Gastroesophageal sphincter (tissue), 3 donors: ENCODE data around the gene VPS25.

Experiments used
- EP300 ChIP-seq: sonication (generic); formaldehyde crosslinking; IDR thresholded peaks from one replicate; pipeline ENCODE4 v1.6.1; 2017; ENCODE audit warnings: antibody characterized with exemption, mild to moderate bottlenecking
- POLR2A ChIP-seq, 2 donors: fragments of 450-650 bp; IDR thresholded peaks; one replicate each; pipeline ENCODE4 v1.6.1; 2017; ENCODE audit warnings: antibody characterized with exemption in 2 of 2, mild to moderate bottlenecking in 2 of 2, moderate library complexity in 1 of 2
- POLR2AphosphoS5 ChIP-seq: sonication (generic); formaldehyde crosslinking; IDR thresholded peaks from one replicate; pipeline ENCODE4 v1.6.1; 2017; ENCODE audit warnings: antibody characterized with exemption
- TF ChIP-seq, protein P1 (sequence below), 4 experiments: fragments of 200-600 bp in 2 of 4; fragments of 450-650 bp in 2 of 4; sonication (generic) in 1 of 4; IDR thresholded peaks; one replicate each; pipeline ENCODE4 v1.5.1; 2017 to 2019; ENCODE audit warnings: antibody characterized with exemption in 4 of 4, mild to moderate bottlenecking in 2 of 4, moderate library complexity in 2 of 4

DNA sequence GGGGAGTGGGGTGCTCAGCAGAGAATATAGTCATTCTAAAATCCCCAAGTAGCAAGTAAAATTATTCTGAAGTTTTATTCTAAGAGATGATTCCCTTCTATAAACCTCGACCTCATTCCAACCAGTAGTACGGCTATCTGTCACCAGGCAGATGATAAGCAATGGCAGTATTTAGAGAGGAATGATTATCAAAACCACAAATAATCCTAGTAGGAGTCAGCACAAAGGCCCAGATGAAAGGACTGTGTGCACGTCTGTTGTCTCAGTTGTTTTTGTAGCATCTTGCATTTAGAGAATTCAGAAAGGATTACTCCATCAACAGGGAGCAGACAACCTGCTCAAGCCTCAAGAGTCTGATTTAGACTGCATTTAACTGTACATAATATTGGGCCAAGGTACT, 49.6 kb upstream of the VPS25 start:
- TF ChIP-seq, protein P1, sequence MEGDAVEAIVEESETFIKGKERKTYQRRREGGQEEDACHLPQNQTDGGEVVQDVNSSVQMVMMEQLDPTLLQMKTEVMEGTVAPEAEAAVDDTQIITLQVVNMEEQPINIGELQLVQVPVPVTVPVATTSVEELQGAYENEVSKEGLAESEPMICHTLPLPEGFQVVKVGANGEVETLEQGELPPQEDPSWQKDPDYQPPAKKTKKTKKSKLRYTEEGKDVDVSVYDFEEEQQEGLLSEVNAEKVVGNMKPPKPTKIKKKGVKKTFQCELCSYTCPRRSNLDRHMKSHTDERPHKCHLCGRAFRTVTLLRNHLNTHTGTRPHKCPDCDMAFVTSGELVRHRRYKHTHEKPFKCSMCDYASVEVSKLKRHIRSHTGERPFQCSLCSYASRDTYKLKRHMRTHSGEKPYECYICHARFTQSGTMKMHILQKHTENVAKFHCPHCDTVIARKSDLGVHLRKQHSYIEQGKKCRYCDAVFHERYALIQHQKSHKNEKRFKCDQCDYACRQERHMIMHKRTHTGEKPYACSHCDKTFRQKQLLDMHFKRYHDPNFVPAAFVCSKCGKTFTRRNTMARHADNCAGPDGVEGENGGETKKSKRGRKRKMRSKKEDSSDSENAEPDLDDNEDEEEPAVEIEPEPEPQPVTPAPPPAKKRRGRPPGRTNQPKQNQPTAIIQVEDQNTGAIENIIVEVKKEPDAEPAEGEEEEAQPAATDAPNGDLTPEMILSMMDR (IDR thresholded peaks at IDR 0.05) = no peak
- no peak for TF ChIP-seq POLR2A (IDR thresholded peaks at IDR 0.05)
- no peak for TF ChIP-seq EP300
- no peak for TF ChIP-seq POLR2AphosphoS5
